NCI-H2196 treated with DMSO at 0.1 percent for 48 hours (cell line): ENCODE data around the gene BAIAP2.
"Not testable (repeated sequence)": the region's sequence is repeated elsewhere in the genome, so short reads cannot be mapped to it uniquely, and the experiment has no call there.

Experiments used
- DNase-seq: peaks from one replicate; lab custom pipeline; 2025; ENCODE audit not compliant: unreplicated experiment; lab: John Stamatoyannopoulos, UW

BAIAP2 gene

DNA sequence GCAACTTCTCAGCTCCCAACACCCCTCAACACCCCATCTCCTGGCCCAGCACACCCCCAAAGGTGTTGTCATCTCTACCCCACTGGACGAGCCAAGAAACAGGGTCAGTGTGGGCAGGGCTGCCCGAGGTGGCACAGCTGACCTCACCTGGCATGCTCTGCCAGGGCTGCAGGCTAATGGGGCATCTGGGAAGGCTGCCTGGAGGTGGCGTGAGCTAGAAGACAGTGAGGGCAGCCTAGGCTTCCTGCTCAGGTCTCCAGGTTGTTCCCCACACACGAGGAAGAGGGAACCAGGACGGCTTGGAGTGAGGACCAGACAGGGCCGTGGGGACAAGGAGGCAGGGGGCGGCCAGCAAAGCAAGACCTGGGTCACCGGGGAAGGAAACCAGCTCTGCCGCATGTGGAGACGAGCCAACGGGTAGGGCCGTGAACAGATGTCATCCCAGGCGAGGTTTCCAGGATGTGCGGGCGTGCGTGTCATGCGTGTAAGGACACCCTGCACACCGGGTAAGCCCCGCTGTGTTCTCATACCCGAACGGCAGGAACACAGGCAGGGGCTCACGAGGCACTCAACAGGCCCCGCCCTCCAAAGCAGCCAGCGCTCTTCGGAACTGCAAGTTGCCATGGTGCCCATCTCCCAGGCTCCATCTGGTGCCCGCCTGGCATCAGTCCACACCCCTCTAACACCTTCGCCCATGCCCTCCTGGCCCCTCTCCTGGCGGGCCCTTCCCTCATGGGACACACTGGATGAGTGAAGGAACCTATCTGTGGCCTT, 100.7 kb downstream of the BAIAP2 start:
- no peak for DNase-seq

DNA sequence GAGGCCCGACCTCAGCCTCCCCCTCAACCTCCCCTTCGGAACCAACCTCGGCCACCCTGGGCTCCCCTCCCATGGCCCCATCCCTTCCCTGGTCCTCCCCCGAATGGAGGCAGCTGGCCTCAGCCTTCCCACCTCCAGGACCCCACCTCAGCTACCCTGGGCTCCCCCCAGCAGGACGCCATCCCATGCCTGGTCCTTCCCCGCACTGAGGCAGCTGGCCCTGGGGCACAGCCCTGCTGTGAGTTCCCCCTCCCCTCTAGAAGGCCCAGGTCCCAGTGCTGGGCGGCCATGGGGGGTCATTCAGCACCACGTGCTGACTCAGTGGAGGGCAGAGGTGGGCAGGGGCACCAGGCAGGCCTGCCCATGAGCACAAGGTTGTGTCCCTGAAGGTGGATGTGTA, 101.4 kb downstream of the BAIAP2 start:
- no peak for DNase-seq

DNA sequence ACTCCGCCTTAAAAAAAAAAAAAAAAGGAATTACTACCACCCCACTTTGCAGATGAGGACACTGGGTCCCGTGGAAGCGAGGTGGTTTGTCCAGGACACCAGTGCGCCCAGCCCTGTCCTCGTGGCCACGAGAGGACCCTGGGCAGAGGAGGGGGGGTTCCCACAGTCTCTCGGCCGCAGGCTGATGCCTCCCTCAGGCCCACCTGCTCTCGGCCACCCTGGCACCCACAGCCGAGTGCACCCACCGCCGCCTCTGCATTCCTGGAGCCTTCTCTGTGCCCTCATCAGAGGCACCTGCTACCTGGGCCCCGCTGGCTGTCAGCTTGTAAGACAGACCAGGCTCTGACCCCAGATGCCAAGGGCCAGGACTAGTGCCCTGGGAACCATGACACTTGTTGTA, 102.3 kb downstream of the BAIAP2 start:
- DNase-seq, result no peak

DNA sequence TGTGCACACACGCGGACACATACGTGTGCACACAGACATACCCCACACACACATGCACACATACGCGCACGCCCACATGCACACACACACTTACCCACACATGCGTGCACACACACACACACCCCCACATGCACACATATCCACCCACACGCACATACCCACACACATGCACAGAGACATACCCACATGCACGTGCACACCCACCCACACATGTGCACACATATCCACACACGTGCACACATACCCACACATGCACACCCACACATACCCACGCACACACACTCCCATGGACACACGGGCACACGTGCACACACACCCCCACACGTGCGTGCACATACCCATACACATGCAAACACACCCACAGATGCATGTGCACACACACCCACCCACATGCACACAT, 103.1 kb downstream of the BAIAP2 start:
- DNase-seq, result no peak

DNA sequence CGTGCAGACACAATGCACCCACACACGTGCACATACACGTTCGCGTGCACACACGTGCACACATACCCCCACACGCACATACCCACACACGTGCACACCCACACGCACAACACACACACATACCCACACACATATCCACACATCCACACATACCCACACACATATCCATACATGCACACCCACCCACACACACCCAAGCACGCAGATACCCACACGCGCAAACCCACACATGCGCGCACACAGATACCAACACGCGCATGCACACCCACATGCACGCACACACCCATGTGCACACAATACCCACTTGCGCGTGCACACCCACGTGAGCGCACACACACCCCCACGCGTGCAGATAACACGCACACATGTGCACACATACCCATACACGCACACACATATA, 103.5 kb downstream of the BAIAP2 start:
- no peak for DNase-seq

DNA sequence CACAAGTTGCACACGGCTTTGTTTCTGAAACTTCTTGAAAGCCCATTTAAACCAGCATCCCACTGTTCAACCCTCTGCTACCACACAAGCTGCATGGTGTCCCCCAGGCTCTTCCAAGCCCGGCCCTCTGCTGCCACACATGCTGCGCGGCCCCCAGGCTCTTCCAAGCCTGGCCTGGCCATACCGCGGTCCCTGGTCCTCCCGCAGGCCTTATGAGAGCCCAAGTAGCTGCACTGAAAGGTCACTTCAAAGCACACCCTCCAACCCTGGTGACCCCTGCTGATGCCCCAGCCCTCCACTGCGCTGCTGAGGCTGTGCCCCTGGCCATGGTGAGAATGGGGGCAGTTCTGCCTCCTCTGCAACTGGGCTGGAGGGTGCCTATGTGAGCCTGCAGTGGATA, 104.5 kb downstream of the BAIAP2 start:
- DNase-seq, result no peak

DNA sequence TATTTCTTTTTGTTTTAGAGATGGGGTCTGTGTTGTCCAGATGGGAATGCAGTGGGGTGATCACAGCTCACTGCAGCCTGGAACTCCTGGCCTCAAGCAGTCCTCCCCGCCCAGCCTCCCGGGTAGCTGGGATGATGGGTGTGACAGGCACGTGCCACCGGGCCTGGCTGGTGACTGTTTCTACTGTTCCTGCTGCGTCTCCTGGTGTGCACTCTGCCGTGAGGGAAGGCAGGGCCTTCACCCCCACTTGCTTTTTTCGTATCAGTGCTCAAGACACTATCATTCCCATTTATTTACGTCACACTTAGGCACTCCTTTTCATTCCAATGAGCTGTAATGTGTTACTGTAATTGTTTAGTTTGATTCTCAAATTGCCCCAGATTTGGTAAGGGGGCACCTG, 105.1 kb downstream of the BAIAP2 start:
- no peak for DNase-seq

DNA sequence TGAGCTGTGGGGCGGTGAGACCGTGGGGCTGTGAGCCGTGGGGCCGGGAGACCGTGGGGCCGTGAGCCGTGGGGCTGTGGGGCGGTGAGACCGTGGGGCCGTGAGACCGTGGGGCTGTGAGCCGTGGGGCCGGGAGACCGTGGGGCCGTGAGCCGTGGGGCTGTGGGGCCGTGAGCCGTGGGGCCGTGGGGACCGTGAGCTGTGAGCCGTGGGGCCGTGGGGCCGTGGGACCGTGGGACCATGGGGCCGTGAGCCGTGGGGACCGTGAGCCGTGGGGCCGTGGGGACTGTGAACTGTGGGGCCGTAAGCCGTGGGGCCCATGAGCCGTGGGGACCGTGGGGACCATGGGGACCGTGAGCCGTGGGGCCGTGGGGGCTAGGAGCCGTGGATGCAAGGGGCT, 105.7 kb downstream of the BAIAP2 start:
- no peak for DNase-seq

DNA sequence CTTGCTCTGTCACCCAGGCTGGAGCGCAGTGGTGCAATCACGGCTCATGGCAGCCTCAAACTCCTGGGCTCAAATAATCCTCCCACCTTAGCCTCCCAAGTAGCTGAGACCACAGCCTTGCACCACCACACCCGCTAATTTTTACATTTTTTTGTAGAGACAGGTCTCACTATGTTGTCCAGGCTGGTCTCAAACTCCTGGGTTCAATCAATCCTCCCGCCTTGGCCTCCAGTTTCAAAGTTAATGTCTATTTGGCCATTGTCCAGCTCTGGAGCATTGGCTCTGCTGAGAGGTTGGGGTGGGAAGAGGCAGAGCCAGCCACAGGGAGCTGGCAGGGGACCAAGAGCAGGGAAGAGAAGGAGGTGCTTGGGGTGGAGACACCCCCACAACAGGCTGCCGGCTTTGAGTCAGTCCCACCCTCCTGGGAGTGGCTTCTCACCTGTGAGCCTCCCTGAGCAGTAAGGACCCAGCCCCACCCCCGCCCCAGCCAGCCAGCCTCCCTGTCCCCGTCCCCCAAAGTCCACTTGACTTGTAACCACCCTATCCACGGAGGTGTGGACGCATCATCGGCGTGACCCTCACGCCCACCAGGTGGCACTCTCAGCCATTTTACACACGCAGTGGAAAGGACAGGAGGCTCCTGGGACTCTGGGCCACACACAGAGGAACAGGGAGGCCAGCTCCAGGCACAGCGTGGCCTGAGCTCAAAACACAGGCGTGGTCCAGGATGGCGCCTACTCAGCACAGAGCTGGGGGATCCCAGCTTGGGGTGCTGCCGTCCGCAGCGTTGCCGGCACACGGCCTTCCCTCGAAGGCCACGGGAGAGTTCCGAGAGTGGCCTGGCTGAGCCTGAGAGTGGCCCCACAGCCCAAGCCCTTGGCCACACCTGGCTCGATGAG, 107.6 kb downstream of the BAIAP2 start:
- DNase-seq, result peak; percentile 96

DNA sequence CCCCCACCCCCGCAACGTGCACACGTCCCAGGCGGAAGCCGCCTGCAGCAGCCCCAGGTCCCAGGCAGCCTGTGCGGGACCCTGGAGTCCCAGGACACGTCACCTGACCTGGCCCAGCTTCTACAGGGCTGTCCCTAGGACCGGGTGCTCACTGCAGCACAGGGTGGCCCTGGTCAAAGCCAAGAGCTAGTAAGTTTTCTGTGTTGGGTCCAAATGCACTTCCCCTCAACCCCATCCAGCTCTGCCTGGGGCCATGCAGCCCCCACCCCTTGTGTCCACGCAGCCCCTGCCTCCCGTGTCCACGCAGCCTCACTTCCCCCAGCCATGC, 108.2 kb downstream of the BAIAP2 start:
- DNase-seq, result no peak

DNA sequence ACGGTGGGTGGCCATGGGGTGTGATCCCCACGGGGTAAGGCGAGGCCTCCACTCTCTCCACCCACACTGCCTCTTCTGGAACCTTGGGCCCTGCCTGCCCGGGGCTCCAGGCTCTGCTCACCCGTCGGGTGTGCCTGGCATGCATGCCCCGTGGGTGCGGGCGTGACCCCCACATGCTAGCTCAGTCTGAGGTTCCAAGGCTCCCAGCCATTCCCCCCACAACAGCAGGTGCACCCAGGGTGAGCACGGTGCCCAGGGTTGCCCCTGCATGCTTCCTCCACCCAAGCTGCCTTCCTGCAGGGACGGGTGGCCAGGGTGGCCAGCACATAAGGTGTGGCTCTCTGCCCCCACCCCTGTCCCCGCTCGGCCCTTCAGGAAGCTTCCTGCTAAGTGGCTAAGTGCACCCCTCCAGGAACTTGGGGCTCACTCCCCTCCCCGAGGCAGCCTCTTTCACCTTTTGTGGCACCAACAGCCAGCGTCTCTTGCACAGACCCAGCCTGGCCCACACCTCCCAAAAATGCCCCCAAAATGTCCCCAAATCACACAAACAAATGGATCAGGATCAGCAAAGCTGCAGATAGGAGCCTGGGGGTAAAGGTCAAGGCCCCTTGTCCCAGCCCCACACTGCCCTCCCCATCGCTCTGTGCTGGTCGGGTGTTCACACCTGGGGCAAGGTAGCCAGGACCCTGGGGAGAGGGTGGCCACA, 108.9 kb downstream of the BAIAP2 start:
- no peak for DNase-seq

DNA sequence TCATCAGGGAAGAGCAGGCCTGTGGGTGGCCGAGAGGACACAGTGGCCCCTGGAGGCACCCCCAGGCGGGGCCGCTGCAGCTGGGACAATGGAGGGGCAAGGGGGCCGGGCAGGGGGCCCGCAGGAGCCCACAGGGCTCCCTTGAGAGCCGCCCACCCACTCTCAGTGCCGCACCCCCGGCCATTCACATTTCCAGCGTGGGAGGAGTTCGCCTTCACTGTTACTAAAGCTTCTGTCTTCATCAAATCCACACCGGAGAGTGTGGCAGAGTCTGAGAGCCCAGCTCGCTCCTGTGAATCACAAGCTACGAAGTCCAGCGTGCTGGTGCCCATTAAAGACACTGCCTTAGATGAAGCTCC, 109.5 kb downstream of the BAIAP2 start:
- DNase-seq, result no peak

DNA sequence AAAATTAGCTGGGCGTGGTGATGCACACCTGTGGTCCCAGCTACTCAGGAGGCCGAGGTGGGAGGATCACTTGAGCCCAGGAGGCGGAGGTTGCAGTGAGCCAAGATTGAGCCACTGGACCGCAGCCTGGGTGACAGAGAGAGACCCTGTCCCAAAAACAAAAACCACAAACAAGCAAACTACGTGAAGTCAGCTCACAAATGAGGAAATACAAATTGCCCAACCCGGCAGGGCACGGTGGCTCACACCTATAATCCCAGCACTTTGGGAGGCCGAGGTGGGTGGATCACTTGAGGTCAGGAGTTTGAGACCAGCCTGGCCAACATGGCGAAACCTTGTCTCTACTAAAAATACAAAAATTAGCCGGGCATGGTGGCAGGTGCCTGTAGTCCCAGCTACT, 111.3 kb downstream of the BAIAP2 start:
- not testable (repeated sequence) for DNase-seq

DNA sequence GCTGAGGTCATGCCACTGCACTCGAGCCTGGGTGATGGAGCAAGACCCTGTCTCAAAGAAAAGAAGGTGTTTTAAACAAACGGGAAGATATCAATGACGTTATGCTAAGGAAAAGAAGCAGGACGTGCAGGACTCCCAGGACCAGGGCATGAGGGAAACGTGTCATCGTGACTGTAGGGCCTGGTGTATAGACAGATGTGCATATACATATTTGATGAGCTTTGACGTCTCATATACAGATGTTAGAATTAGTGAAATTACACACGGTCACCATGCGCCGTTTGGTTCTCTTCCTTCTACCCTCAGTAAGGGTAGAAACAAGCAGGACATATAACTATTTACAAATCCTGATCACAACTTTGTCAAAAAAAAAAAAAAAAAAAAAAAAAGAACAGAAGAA, 112.8 kb downstream of the BAIAP2 start:
- DNase-seq, result no peak

DNA sequence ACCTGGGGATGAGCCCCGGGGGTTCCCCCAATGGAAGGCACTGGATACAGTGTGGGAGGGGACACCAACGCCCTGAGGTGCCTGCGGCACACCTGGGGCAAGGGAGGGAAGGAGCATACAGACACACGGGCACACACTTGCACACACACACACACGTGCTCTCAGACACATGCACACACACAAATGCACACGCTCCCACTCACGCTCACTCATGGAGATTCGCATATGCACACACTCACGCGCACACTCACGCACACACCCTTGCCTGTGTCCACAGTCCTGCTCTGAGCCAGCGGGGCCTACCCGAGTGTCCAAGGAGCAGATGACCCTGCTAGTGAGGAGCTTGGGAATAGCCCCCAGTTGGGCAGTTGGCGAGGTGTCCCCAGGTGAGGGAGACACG, 113.6 kb downstream of the BAIAP2 start:
- DNase-seq, result no peak

DNA sequence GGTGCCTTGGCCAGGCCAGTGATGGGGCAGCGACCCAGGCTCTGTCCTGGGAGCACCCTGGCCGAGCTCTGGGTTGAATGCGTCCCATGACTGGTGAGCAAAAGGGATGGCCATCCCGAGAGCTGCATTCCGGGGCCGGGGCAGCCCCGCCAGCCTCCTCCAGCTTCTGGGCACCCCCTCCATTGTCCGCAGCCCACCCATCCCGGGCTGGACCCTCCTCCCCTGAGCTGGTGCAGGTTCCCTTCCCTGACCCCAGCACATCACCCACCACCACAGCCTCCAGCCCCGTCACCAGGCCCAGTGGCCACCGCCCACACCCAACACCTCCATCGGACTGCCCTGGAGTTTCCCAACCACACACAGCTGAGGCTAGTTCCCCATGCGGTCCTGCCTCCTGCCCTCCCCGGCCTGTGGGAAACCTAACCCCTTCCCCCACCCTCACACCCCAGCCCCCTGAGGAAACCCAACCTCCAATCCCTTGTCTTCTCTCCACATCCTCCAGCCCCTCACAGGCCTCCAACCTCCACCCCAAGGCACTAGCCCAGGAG, 114.1 kb downstream of the BAIAP2 start:
- DNase-seq, result no peak

DNA sequence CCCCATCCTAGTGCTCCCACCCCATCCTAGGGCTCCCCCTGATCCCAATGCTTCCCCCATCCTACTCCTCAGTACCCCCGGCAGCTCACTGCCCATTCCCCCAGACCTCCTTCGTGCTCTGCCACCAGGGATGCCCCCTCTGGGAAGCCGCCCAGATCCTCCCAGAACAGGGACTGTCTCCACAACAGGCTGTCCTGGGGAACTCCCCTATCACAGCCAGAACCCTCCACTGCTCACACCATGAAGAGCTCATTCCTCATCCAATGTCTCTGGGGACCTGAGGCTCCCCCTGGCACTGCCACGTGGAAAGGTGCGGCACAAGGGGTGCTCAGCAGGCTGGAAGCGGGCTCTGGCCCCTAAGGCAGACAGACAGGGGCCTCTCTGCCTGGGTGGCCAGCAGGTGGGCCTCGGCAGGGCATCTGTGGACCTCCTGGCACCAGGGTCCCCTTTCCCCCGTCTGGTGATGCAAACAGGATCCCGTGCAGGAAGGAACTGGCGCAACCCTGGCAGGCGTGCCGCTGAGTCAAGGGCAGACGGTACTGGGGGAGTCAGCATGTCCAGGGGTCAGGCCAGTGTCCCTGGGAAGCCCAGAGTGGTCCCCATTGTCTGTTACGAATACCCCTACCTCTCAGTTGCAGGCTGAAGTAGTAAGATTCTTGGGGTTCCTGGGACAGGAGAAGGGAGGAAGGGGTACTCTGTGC, 115.6 kb downstream of the BAIAP2 start:
- DNase-seq, result no peak

DNA sequence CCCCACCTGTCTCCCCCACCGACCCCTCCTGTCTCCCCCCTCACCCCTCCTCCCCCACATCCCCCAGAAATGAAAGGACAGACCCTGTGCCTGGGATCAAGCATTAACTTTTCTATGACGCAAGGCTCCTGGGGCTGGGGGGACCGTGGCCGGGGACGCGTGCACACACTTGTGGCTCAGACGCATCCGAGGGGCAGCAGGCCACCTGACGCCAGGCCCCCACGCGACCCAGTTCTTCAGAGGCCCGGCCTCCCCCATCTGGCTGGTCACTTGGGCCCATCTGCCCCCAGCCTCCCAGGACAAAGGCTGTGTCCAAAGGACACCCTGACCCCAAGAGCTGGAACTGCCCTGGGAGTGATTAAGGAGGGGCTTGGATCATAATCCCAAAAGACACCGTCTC, 116.3 kb downstream of the BAIAP2 start:
- no peak for DNase-seq

DNA sequence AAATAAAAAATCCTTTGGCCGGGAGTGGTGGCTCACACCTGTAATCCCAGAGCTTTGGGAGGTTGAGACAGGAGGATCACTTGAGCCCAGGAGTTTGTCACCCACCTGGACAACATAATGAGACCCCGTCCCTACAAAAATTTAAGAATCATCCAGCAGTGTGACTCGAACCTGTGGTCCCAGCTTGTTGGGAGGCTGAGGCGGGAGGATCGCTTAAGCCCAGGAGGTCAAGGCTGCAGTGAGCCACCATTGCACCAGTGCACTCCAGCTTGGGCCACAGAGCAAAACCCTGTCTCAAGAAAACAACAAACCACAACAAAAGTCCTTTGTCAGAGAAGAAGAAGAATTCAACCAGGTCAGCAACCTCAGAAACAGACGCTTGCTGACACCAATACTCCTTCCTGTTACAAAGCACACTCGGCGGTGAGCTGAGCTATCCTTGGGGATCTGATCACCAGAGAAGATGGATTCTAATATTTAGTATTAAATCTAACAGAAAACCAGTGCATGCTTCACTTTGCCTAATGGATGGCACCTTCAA, 117.4 kb downstream of the BAIAP2 start:
- DNase-seq, result no peak

DNA sequence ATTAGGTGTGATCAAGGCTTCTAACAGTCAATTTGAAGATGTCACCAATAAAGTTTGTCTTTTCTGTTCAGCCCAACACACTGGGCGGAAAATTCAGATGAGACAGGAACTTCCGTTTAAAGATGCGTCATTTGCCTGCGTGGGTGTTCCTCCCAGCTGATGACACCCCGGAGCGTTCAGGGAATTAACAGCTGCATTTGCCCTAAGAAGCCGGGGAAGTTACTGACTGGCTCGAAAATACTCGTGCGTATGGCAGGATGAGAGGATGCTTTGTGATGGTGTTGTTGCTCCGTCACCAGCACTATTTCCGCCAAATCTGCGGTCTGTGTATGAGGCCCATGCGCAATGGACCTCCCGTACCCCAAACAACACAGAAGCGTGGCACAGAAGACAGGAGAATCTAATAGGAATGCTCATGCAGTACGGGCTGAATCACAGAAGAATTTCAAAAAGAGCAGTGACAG, 118.4 kb downstream of the BAIAP2 start:
- no peak for DNase-seq

DNA sequence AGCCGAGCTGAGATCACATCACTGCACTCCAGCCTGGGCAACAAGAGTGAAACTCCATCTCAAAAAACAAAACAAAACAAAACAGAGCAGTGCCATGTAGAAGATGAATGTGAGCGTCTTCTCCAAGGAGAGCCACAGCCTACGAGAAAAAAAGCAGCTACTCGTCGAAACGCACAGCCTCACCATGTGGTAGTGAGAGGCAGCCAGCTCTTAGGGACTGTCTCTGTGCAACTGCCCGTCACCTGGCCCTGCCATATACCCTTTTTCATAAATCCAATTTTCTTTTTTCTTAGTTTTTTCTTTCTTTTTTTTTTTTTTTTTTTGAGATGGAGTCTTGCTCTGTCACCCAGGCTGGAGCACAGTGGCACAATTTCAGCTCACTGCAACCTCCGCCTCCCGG, 119.1 kb downstream of the BAIAP2 start:
- DNase-seq, result not testable (repeated sequence)
